IMR-90 (cell line): ENCODE measurements around the gene PBRM1.

ENCODE experiments used
- CEBPB ChIP-seq: IDR thresholded peaks from 2 replicates; pipeline ENCODE4 v1.6.1; 2012; ENCODE audit warnings: low read depth, low read length, improper control_type of control experiment
- CHD1 ChIP-seq: IDR thresholded peaks from 2 replicates; pipeline ENCODE4 v1.6.1; 2012; ENCODE audit warnings: low read depth, low read length, improper control_type of control experiment
- MAZ ChIP-seq: IDR thresholded peaks from 2 replicates; pipeline ENCODE4 v1.6.1; 2012; ENCODE audit warnings: low read depth, mild to moderate bottlenecking, low read length, improper control_type of control experiment, moderate library complexity, borderline replicate concordance
- NFE2L2 ChIP-seq: fragments of 150-350 bp; IDR thresholded peaks from 2 replicates; pipeline ENCODE4 v1.6.1; 2016; ENCODE audit warnings: low read depth, mild to moderate bottlenecking, low read length
- POLR2A ChIP-seq: IDR thresholded peaks from 2 replicates; pipeline ENCODE4 v1.6.1; 2012; ENCODE audit warnings: mild to moderate bottlenecking, low read depth, low read length
- RAD21 ChIP-seq: IDR thresholded peaks from 2 replicates; pipeline ENCODE4 v1.6.1; 2012; ENCODE audit warnings: low read length, improper control_type of control experiment
- RCOR1 ChIP-seq: IDR thresholded peaks from 2 replicates; pipeline ENCODE4 v1.6.1; 2012; ENCODE audit warnings: mild to moderate bottlenecking, low read length, improper control_type of control experiment; ENCODE audit not compliant: insufficient replicate concordance
- RFX5 ChIP-seq: IDR thresholded peaks from 2 replicates; pipeline ENCODE4 v1.8.0; 2012; ENCODE audit warnings: low read depth, mild to moderate bottlenecking, low read length, moderate library complexity
- SMC3 ChIP-seq: fragments of 150-350 bp; IDR thresholded peaks from 2 replicates; pipeline ENCODE4 v1.6.1; 2016; ENCODE audit warnings: low read depth, mild to moderate bottlenecking, antibody characterized with exemption, low read length, moderate library complexity
- TF ChIP-seq, protein P1 (sequence below): conservative IDR thresholded peaks from 2 replicates; pipeline ENCODE4 v1.5.1; 2012; ENCODE audit warnings: mild to moderate bottlenecking, low read depth, low read length, improper control_type of control experiment
- TF ChIP-seq, protein P2 (sequence below): fragments of 150-350 bp; IDR thresholded peaks from 2 replicates; pipeline ENCODE4 v1.6.1; 2016; ENCODE audit warnings: low read depth, mild to moderate bottlenecking, low read length, moderate library complexity, borderline replicate concordance

GRCh38 chr3:52501046-52501445, 184.7 kb downstream of the PBRM1 start:
- TF ChIP-seq, protein P1, sequence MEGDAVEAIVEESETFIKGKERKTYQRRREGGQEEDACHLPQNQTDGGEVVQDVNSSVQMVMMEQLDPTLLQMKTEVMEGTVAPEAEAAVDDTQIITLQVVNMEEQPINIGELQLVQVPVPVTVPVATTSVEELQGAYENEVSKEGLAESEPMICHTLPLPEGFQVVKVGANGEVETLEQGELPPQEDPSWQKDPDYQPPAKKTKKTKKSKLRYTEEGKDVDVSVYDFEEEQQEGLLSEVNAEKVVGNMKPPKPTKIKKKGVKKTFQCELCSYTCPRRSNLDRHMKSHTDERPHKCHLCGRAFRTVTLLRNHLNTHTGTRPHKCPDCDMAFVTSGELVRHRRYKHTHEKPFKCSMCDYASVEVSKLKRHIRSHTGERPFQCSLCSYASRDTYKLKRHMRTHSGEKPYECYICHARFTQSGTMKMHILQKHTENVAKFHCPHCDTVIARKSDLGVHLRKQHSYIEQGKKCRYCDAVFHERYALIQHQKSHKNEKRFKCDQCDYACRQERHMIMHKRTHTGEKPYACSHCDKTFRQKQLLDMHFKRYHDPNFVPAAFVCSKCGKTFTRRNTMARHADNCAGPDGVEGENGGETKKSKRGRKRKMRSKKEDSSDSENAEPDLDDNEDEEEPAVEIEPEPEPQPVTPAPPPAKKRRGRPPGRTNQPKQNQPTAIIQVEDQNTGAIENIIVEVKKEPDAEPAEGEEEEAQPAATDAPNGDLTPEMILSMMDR, result no peak
- TF ChIP-seq POLR2A (no peak), RFX5 (no peak), CEBPB (no peak), SMC3 (no peak), RAD21 (no peak), NFE2L2 (no peak), MAZ (no peak), CHD1 (no peak), RCOR1 (no peak)
- TF ChIP-seq, protein P2, sequence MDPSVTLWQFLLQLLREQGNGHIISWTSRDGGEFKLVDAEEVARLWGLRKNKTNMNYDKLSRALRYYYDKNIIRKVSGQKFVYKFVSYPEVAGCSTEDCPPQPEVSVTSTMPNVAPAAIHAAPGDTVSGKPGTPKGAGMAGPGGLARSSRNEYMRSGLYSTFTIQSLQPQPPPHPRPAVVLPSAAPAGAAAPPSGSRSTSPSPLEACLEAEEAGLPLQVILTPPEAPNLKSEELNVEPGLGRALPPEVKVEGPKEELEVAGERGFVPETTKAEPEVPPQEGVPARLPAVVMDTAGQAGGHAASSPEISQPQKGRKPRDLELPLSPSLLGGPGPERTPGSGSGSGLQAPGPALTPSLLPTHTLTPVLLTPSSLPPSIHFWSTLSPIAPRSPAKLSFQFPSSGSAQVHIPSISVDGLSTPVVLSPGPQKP, result no peak
